Fibroblast of skin of left quadriceps (primary cell): ENCODE data around the gene DRD4.
"Not testable (repeated sequence)": the region's sequence is repeated elsewhere in the genome, so short reads cannot be mapped to it uniquely, and the experiment has no call there.

Experiments
- DNase-seq, 2 experiments: peaks; one replicate each; pipeline ENCODE4 v3.0.0-alpha.2; 2013; ENCODE audit warnings: low read depth in 2 of 2

The DRD4 gene

DNA sequence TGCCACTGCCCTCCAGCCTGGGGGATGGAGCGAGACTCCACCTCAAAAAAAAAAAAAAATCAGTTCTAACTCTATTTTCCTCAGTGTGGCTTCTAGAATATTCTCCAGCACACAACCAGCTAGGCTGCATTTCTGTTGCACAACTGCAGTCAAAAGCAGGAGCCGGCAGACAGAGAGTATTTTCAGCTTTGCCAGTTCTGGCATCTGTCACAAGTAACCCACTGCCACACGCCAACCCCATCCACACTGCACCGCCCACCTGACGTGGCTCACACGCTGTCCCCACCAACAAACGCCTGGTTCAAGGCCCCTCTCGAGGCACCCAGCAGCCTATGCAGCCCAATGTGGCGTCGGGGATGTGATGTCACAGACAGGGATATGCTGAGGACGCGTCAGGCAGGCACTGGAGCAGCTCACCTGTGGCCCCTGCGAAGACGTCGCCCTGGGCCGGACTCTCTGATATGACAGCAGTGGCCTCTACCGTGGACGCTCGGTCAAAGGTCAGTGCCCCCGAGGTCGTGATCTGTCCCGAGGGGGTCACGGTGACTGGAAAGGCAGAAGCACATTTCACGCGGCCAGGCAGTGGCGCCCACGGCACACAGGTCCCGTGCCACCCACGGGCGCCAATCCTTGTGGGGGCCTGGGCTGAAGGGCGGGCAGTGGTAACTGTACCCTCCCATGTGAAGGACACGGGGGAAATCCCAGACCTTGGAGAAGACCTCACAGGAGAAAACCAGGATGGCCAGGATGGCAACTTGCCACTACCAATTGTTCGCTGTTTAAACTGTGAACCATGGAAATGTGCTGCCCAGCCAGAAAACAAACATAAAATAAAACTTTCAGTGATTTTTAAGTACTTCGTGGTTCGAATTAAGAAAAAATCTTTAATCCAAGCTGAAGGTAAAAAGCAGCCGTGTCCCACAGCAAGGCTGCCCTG lies 42.5 kb downstream of the DRD4 start:
- DNase-seq, result no peak

DNA sequence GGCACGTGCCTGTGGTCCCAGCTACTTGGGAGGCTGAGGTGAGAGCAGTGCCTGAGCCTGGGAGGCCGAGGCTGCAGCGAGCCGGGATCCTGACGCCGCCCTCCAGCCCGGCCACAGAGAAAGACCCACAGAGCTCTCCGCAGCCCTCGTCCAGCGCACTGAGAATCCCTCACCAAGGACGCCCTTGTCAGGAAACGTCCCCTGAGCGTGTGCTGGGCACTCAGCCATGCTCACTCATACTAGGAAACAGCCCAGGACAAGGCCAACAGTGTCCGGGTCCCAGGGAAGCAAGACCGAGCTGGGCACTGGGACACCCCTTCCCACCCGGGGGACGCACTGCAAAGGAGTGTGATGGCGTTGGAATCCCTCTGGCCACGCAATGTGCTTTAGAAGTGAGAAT lies 43.4 kb downstream of the DRD4 start:
- DNase-seq, result no peak

DNA sequence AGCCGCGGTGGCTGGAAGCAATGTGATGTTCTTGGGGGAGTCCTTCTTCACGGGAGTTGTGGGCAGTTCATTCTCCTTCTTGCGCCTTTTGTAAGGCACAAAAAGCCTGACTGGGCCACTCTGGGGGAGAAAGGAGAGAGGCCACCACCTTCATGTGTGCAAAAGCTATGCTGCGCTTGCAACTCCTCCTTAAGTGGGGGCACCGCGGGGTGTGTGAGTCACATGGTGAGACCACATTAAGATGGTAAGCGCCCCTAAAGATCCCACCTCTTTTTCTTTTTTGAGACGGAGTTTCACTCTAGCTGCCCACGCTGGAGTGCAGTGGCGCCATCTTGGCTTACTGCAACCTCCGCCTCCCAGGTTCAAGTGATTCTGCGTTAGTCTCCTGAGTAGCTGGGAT lies 43.9 kb downstream of the DRD4 start:
- no peak for DNase-seq

DNA sequence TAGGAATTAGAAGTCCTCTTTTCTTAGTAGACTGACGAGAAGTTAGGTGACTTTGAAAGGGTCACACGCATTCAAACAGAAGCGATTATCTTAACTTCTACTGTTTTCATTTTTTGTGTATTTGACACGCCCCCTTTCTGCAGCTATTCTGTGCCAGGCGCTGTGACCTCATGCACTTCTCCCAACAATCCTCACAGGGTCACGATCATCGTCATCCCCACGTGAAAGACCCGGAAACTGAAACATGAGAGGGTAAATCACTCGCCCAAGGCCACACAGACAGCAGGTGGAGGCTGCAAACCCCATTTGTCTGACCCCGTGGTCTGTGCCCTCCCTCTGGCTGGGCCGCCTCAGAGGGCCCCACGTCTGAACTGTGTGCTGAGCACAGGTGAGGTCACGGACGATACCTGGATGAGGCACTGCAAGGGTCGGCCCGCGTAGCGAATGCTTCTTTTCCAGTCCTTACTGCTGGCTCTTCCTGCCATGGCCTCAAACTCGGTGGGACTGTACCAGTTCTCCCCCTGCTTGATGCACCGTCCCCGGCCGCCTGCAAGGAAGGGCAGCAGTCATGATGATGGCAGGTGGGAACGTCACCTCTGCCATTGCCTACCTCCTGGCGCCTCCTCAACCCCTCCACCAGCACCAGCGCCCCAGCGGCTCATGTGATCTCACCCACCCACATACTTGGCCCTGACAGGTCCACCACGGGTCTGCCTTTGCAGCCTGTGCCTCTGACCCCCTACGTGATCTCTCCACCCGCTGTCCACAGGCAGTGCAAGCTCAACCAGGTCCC lies 49.6 kb downstream of the DRD4 start:
- DNase-seq, result no peak

DNA sequence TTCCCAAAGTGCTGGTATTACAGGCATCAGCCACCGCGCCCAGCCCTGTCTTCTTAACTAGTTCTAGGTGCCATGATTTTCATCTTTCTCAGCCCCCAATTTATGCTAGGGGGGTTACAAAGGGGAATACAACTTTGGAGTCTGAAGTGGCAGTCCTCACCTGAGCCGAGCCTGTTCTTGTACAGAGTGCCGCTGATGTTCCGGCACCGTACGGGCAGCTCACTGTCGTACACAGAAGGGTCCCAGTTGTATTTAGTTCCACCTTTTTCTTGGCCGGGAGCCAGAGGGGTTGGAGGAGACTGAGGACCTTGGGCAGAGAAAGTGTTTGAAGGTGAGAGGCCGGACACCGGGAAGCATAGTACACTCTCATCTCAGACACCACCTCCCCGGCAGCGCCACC lies 50.7 kb downstream of the DRD4 start:
- DNase-seq, result no peak

DNA sequence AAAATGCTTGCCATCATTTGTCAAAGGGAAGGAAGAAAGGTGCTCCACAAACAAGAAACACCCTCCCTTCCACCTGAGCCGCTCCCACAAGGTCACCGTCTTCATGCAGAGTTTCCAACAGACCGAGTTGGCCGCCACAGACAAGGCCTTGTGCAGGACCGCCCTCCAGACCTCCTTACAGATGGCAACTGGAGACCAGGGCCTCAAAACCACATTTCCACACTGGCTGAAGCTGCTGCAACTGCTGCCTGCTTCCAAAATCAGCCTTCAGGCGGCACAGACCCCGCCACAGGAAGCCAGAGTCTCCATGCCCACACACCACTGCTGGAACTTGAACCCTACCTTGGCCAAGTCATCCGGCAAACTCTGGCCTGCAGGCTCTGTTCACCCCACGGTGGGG lies 51.6 kb downstream of the DRD4 start:
- DNase-seq, result no peak

DNA sequence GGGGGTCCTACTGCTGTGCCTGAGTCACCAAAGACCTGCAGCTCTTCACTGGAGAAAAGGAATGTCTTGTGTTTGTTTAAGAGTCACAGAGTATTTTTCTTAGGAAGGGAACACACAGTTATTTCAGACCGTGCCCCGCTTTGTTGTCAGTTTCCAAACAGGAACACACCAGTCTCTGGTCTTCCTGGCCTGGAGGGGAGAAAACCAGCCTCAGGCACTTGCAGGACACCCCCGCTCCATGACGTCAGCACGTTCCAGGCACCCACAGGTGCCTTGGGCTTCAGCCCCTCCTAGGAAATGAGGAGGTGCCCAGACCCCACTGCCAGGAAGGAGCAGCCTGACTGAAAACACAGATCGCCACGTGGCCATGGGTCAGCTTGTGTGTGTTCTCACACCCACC lies 52.6 kb downstream of the DRD4 start:
- DNase-seq, result no peak

DNA sequence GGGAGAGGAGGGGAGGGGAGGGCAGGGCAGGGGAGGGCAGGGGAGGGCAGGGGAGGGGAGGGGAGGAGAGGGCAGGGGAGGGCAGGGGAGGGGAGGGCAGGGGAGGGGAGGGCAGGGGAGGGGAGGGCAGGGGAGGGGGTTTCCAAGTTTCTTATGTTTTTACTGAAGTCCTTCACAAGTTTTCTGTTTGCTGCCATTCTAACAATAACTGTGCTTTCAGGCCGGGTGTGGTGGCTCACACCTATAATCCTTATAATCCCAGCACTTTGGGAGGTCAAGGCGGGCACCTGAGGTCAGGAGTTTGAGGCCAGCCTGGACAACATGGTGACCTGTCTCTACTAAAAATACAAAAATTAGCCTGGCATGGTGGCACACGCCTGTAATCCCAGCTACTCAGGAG lies 53.2 kb downstream of the DRD4 start:
- not testable (repeated sequence) for DNase-seq
